HEK293 (cell line): Measurements from ENCODE around the gene IL10RB.

ENCODE experiments used
- GLI2 ChIP-seq: fragments of 450-650 bp; formaldehyde crosslinking; IDR thresholded peaks from 2 replicates; pipeline ENCODE4; 2017; ENCODE audit warnings: missing biosample characterization, missing genetic modification characterization, low read depth, borderline replicate concordance
- GLIS1 ChIP-seq: fragments of 450-650 bp; formaldehyde crosslinking; IDR thresholded peaks from 2 replicates; pipeline ENCODE4 v1.5.1; 2016; ENCODE audit warnings: missing biosample characterization, missing genetic modification characterization
- HOXD13 ChIP-seq: sonication (generic); formaldehyde crosslinking; IDR thresholded peaks from 2 replicates; pipeline ENCODE4 v1.8.0; 2022; ENCODE audit warnings: missing genetic modification reagents, borderline replicate concordance
- IKZF3 ChIP-seq: fragments of 450-650 bp; IDR thresholded peaks from 2 replicates; pipeline ENCODE4 v1.5.0; 2018; ENCODE audit warnings: missing biosample characterization, mild to moderate bottlenecking, missing genetic modification characterization, moderate library complexity
- KLF7 ChIP-seq: fragments of 450-650 bp; formaldehyde crosslinking; IDR thresholded peaks from 2 replicates; pipeline ENCODE4 v1.5.1; 2016; ENCODE audit warnings: missing biosample characterization, missing genetic modification characterization, borderline replicate concordance
- KLF8 ChIP-seq: fragments of 450-650 bp; formaldehyde crosslinking; IDR thresholded peaks from 2 replicates; pipeline ENCODE4 v1.5.1; 2016; ENCODE audit warnings: missing biosample characterization, missing genetic modification characterization
- MYNN ChIP-seq: fragments of 450-650 bp; formaldehyde crosslinking; IDR thresholded peaks from 2 replicates; pipeline ENCODE4 v1.5.1; 2016; ENCODE audit warnings: missing biosample characterization, missing genetic modification characterization, borderline replicate concordance
- OSR2 ChIP-seq: fragments of 450-650 bp; formaldehyde crosslinking; IDR thresholded peaks from 2 replicates; pipeline ENCODE4 v1.5.1; 2016; ENCODE audit warnings: missing biosample characterization, missing genetic modification characterization
- ZBTB17 ChIP-seq: fragments of 450-650 bp; formaldehyde crosslinking; IDR thresholded peaks from 2 replicates; pipeline ENCODE4 v1.5.1; 2016; ENCODE audit warnings: missing biosample characterization, missing genetic modification characterization
- ZBTB26 ChIP-seq: fragments of 450-650 bp; formaldehyde crosslinking; optimal IDR thresholded peaks from 2 replicates; pipeline ENCODE3; 2016; ENCODE audit warnings: missing biosample characterization, mild to moderate bottlenecking, missing genetic modification characterization
- ZBTB48 ChIP-seq: fragments of 450-650 bp; formaldehyde crosslinking; IDR thresholded peaks from 2 replicates; pipeline ENCODE4 v1.5.1; 2016; ENCODE audit warnings: missing biosample characterization, missing genetic modification characterization
- ZBTB7A ChIP-seq: fragments of 450-650 bp; formaldehyde crosslinking; IDR thresholded peaks from 2 replicates; pipeline ENCODE4 v1.5.1; 2016; ENCODE audit warnings: low read depth, missing biosample characterization, missing genetic modification characterization
- ZBTB8A ChIP-seq: fragments of 450-650 bp; formaldehyde crosslinking; IDR thresholded peaks from 2 replicates; pipeline ENCODE4 v1.5.1; 2016; ENCODE audit warnings: missing biosample characterization, missing genetic modification characterization
- ZFP69B ChIP-seq: fragments of 450-650 bp; formaldehyde crosslinking; IDR thresholded peaks from 2 replicates; pipeline ENCODE4 v1.5.1; 2016; ENCODE audit warnings: missing biosample characterization, missing genetic modification characterization
- ZNF10 ChIP-seq: fragments of 450-650 bp; formaldehyde crosslinking; IDR thresholded peaks from 2 replicates; pipeline ENCODE4 v1.5.1; 2017; ENCODE audit warnings: missing biosample characterization, missing genetic modification characterization
- ZNF311 ChIP-seq: fragments of 450-650 bp; formaldehyde crosslinking; IDR thresholded peaks from 2 replicates; pipeline ENCODE4 v1.5.1; 2017; ENCODE audit warnings: missing biosample characterization, missing genetic modification characterization, borderline replicate concordance
- ZNF404 ChIP-seq: fragments of 450-650 bp; formaldehyde crosslinking; IDR thresholded peaks from 2 replicates; pipeline ENCODE4 v1.5.1; 2017; ENCODE audit warnings: missing biosample characterization, missing genetic modification characterization
- ZNF561 ChIP-seq: fragments of 450-650 bp; IDR thresholded peaks from 2 replicates; pipeline ENCODE4 v1.5.1; 2018; ENCODE audit warnings: missing biosample characterization, missing genetic modification characterization, borderline replicate concordance
- ZNF623 ChIP-seq: fragments of 450-650 bp; formaldehyde crosslinking; IDR thresholded peaks from 2 replicates; pipeline ENCODE4 v1.5.1; 2016; ENCODE audit warnings: missing biosample characterization, missing genetic modification characterization
- ZNF629 ChIP-seq: fragments of 450-650 bp; formaldehyde crosslinking; IDR thresholded peaks from 2 replicates; pipeline ENCODE4 v1.5.1; 2017; ENCODE audit warnings: missing biosample characterization, missing genetic modification characterization
- ZNF660 ChIP-seq: fragments of 450-650 bp; IDR thresholded peaks from 2 replicates; pipeline ENCODE4 v1.5.1; 2018; ENCODE audit warnings: missing biosample characterization, mild to moderate bottlenecking, missing genetic modification characterization
- ZNF76 ChIP-seq: fragments of 450-650 bp; formaldehyde crosslinking; IDR thresholded peaks from 2 replicates; pipeline ENCODE4; 2016; ENCODE audit warnings: low read depth, missing biosample characterization, missing genetic modification characterization, borderline replicate concordance
- ZSCAN5A ChIP-seq: fragments of 450-650 bp; formaldehyde crosslinking; IDR thresholded peaks from 2 replicates; pipeline ENCODE4 v1.5.1; 2016; ENCODE audit warnings: missing biosample characterization, missing genetic modification characterization
- TF ChIP-seq, protein P1 (sequence below): fragments of 450-650 bp; formaldehyde crosslinking; IDR thresholded peaks from 2 replicates; pipeline ENCODE4 v1.5.1; 2016; ENCODE audit warnings: missing biosample characterization, missing genetic modification characterization
- TF ChIP-seq, protein P2 (sequence below): fragments of 450-650 bp; formaldehyde crosslinking; IDR thresholded peaks from 2 replicates; pipeline ENCODE4 v1.5.1; 2016; ENCODE audit warnings: missing biosample characterization, missing genetic modification characterization

The IL10RB gene

DNA sequence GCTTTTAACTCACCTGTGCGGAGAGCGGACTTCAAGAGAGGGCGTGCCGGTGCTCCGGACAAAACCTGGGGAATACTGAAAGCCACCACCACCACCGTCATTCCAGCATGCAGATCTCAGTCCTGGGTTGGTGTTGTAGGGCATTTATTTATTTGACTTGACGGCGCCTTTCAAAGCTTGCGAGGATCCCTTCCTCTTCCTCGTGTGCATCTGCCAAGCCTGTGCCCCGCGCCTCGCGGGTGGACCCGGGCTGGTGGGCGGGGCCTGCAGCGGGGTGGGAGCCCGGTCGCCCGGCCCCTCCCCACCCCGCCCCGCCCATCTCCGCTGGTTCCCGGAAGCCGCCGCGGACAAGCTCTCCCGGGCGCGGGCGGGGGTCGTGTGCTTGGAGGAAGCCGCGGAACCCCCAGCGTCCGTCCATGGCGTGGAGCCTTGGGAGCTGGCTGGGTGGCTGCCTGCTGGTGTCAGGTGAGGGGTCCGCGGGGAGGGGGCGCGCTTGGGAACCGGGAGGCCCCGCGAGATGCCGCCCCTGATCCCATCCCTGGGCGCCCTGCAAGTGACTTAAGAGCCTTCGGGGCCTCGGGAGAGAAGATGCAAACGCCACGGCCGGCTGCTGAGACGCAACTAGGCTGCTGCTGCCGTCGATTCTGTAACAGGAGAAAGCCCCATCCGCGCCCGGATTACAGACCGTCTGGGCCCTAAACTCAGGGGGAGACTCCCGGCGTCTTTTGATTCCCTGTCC lies at the start of gene IL10RB (continued):
- TF ChIP-seq GLI2 (tag by site-specific recombination) = no peak
- 0 out of 2 replicates have a peak, but pooled peaks have one; percentile 53 for TF ChIP-seq IKZF3
- no peak for TF ChIP-seq KLF7 (tag by site-specific recombination)
- 0 out of 2 replicates have a peak, but pooled peaks have one; percentile 43 for TF ChIP-seq ZNF76 (tag by site-specific recombination)
- no peak for TF ChIP-seq ZNF404
- TF ChIP-seq ZBTB17 (tag by site-specific recombination) = peak; percentile 63
- TF ChIP-seq ZNF10 (tag by site-specific recombination) = 0 out of 2 replicates have a peak, but pooled peaks have one; percentile 34
- TF ChIP-seq GLIS1 = peak; percentile 52
- TF ChIP-seq OSR2 = 0 out of 2 replicates have a peak, but pooled peaks have one; percentile 9
- TF ChIP-seq, protein P1, sequence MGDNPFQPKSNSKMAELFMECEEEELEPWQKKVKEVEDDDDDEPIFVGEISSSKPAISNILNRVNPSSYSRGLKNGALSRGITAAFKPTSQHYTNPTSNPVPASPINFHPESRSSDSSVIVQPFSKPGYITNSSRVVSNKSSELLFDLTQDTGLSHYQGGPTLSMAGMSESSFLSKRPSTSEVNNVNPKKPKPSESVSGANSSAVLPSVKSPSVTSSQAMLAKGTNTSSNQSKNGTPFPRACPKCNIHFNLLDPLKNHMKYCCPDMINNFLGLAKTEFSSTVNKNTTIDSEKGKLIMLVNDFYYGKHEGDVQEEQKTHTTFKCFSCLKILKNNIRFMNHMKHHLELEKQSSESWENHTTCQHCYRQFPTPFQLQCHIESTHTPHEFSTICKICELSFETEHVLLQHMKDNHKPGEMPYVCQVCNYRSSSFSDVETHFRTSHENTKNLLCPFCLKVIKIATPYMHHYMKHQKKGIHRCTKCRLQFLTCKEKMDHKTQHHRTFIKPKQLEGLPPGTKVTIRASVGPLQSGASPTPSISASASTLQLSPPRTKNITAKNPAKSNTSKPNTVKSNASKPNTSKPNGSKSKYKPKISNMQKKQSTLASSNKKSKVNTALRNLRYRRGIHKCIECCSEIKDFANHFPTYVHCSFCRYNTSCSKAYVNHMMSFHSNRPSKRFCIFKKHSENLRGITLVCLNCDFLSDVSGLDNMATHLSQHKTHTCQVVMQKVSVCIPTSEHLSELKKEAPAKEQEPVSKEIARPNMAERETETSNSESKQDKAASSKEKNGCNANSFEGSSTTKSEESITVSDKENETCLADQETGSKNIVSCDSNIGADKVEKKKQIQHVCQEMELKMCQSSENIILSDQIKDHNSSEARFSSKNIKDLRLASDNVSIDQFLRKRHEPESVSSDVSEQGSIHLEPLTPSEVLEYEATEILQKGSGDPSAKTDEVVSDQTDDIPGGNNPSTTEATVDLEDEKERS (tag by site-specific recombination) = no peak
- TF ChIP-seq ZBTB8A (tag by site-specific recombination) = peak; percentile 72
- peak; percentile 96 for TF ChIP-seq KLF8 (tag by site-specific recombination)
- peak; percentile 55 for TF ChIP-seq ZNF629
- TF ChIP-seq HOXD13 (CRISPR knock-in tag) = no peak
- TF ChIP-seq ZNF660 (tag by site-specific recombination) = 0 out of 2 replicates have a peak, but pooled peaks have one; percentile 44
- peak; percentile 65; the same call in 1 of the 2 replicates for TF ChIP-seq ZBTB7A
- no peak for TF ChIP-seq ZNF311 (tag by site-specific recombination)
- TF ChIP-seq ZBTB48 (tag by site-specific recombination) = 0 out of 2 replicates have a peak, but pooled peaks have one; percentile 25
- TF ChIP-seq ZSCAN5A (tag by site-specific recombination) = peak; percentile 40; the same call in 1 of the 2 replicates
- no peak for TF ChIP-seq ZNF623 (tag by site-specific recombination)
- TF ChIP-seq ZFP69B = peak; percentile 72
- peak; percentile 53; the same call in 1 of the 2 replicates for TF ChIP-seq MYNN (tag by site-specific recombination)
- TF ChIP-seq, protein P2, sequence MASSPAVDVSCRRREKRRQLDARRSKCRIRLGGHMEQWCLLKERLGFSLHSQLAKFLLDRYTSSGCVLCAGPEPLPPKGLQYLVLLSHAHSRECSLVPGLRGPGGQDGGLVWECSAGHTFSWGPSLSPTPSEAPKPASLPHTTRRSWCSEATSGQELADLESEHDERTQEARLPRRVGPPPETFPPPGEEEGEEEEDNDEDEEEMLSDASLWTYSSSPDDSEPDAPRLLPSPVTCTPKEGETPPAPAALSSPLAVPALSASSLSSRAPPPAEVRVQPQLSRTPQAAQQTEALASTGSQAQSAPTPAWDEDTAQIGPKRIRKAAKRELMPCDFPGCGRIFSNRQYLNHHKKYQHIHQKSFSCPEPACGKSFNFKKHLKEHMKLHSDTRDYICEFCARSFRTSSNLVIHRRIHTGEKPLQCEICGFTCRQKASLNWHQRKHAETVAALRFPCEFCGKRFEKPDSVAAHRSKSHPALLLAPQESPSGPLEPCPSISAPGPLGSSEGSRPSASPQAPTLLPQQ (tag by site-specific recombination) = peak; percentile 91
- peak; percentile 83 for TF ChIP-seq ZBTB26
- TF ChIP-seq ZNF561 (tag by site-specific recombination) = peak; percentile 68; the same call in 1 of the 2 replicates
